B cell (primary cell): ENCODE results near the gene FN3K.

Source experiments
- CTCF ChIP-seq: fragments of 200-600 bp; IDR thresholded peaks from one replicate; pipeline ENCODE4 v1.8.0; 2022; ENCODE audit warnings: antibody characterized with exemption, mild to moderate bottlenecking
- EZH2 ChIP-seq: IDR thresholded peaks from 2 replicates; pipeline ENCODE4 v1.6.1; 2012; ENCODE audit warnings: borderline replicate concordance, low read depth, mild to moderate bottlenecking, moderate library complexity, low read length; ENCODE audit not compliant: insufficient read depth, poor library complexity, severe bottlenecking

DNA sequence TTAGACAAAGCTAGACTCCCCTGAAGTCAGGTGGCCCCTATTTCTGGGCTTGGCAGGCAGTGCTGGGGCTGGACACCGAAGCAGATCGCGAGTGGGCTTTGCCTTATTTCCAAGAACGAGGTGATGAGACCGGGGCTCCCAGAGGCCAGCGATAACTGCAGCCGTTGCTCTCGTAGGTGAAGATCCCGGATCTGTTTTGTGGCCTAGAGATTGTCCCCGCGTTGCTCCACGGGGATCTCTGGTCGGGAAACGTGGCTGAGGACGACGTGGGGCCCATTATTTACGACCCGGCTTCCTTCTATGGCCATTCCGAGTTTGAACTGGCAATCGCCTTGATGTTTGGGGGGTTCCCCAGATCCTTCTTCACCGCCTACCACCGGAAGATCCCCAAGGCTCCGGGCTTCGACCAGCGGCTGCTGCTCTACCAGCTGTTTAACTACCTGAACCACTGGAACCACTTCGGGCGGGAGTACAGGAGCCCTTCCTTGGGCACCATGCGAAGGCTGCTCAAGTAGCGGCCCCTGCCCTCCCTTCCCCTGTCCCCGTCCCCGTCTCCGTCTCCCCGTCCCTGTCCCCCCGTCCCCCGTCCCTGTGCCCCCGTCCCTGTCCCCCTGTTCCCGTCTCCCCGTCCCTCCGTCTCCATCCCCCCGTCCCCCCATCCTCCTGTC is 15.0 kb downstream of the FN3K start:
- TF ChIP-seq CTCF (no peak), EZH2 (no peak)
